H1 (cell line): Measurements from ENCODE around the gene PHACTR1. TPM values are rescaled to one million over a fixed set of nuclear protein-coding genes. Genes with fewer than 3 reads are reported as not detected.

Source experiments
- CTCF ChIA-PET: fragments of 300-600 bp; sonication (Branson Sonifier 250); formaldehyde crosslinking; loops from one replicate; lab custom pipeline; 2021; ENCODE audit not compliant: partially characterized antibody; lab: Charles Lee
- POLR2A ChIA-PET: fragments of 300-600 bp; sonication (Branson Sonifier 250); formaldehyde crosslinking; loops from one replicate; lab custom pipeline; 2021; ENCODE audit warnings: inconsistent platforms; ENCODE audit not compliant: partially characterized antibody; lab: Charles Lee
- DNase-seq, 2 experiments: peaks; one replicate each; pipeline versions ENCODE4 v3.0.0 to v3.0.0-alpha.2; 2010 to 2022; ENCODE audit warnings: low spot score in 2 of 2, low read depth in 1 of 2, mixed read lengths in 1 of 2
- FAIRE-seq: peaks from 2 replicates; lab custom pipeline; 2011; peaks lifted over from hg19 to GRCh38; lab: Jason Lieb, UNC
- H2AFZ ChIP-seq: 2 replicates; pipeline ENCODE4 v1.8.1; 2012; ENCODE audit warnings: low read length, inconsistent platforms
- H2AK5ac ChIP-seq: 2 replicates; pipeline ENCODE4 v1.6.1; 2013; ENCODE audit warnings: low read depth, low read length
- H2BK120ac ChIP-seq: replicated peaks from 2 replicates; pipeline ENCODE3; 2013; ENCODE audit warnings: low read depth, low read length, inconsistent platforms
- H2BK12ac ChIP-seq: 2 replicates; pipeline ENCODE4 v1.6.1; 2013; ENCODE audit warnings: low read depth, low read length
- H2BK15ac ChIP-seq: 2 replicates; pipeline ENCODE4 v1.6.1; 2013; ENCODE audit warnings: low read length
- H2BK20ac ChIP-seq: 2 replicates; pipeline ENCODE4 v1.6.1; 2013; ENCODE audit warnings: low read length
- H2BK5ac ChIP-seq: 2 replicates; pipeline ENCODE4 v1.6.1; 2013; ENCODE audit warnings: low read depth, low read length
- H3K14ac ChIP-seq: 2 replicates; pipeline ENCODE4 v1.6.1; 2013; ENCODE audit warnings: inconsistent platforms; ENCODE audit not compliant: insufficient read length
- H3K18ac ChIP-seq: 2 replicates; pipeline ENCODE4 v1.6.1; 2013; ENCODE audit warnings: low read length; ENCODE audit errors: extremely low read depth
- H3K23ac ChIP-seq: 2 replicates; pipeline ENCODE4 v1.6.1; 2013; ENCODE audit warnings: inconsistent platforms; ENCODE audit not compliant: insufficient read length
- H3K23me2 ChIP-seq: 2 replicates; pipeline ENCODE4 v1.6.1; 2013; ENCODE audit warnings: low read depth, low read length
- H3K27ac ChIP-seq: 2 replicates; pipeline ENCODE4 v1.6.1; 2011; ENCODE audit warnings: low read depth, low read length, inconsistent platforms
- H3K27me3 ChIP-seq, 4 experiments: replicated peaks in 1 of 4; 1 replicate in 1 of 4; 2 replicates in 3 of 4; pipeline versions ENCODE4 v1.6.1 to v1.8.1; 2011 to 2013; ENCODE audit warnings: low read length in 3 of 4, mild to moderate bottlenecking in 3 of 4, inconsistent platforms in 2 of 4, mixed read lengths in 2 of 4, moderate library complexity in 1 of 4; ENCODE audit not compliant: control insufficient read depth in 3 of 4, insufficient read depth in 3 of 4; ENCODE audit errors: extremely low read depth in 1 of 4
- H3K36me3 ChIP-seq, 4 experiments: 2 replicates each; pipeline versions ENCODE4 v1.6.1 to v1.8.1; 2011 to 2013; ENCODE audit warnings: mild to moderate bottlenecking in 4 of 4, low read length in 3 of 4, moderate library complexity in 2 of 4, control low read depth in 1 of 4, inconsistent platforms in 1 of 4; ENCODE audit not compliant: insufficient read depth in 4 of 4, control insufficient read depth in 2 of 4
- H3K4ac ChIP-seq: replicated peaks from 2 replicates; pipeline ENCODE3; 2013; ENCODE audit warnings: low read length, low read depth, mixed read lengths, inconsistent platforms; ENCODE audit not compliant: insufficient read length
- H3K4me1 ChIP-seq, 4 experiments: replicated peaks in 1 of 4; 1 replicate in 1 of 4; 2 replicates in 3 of 4; pipeline versions ENCODE4 v1.6.1 to v1.8.1; 2011 to 2013; ENCODE audit warnings: low read length in 3 of 4, inconsistent platforms in 2 of 4, mixed read lengths in 1 of 4; ENCODE audit not compliant: insufficient read depth in 4 of 4, control insufficient read depth in 3 of 4
- H3K4me2 ChIP-seq, 2 experiments: 2 replicates each; pipeline versions ENCODE4 v1.6.1 to v1.8.1; 2011 to 2013; ENCODE audit warnings: low read depth in 2 of 2, low read length in 2 of 2, control low read depth in 1 of 2, inconsistent platforms in 1 of 2, mild to moderate bottlenecking in 1 of 2; ENCODE audit not compliant: insufficient read depth in 1 of 2
- H3K4me3 ChIP-seq, 4 experiments: fragments of 200-600, 300-600 bp in 1 of 4; sonication (generic), shearing (Covaris generic), sonication (Bioruptor Twin) in 1 of 4; 2 replicates each; pipeline versions ENCODE4 v1.5.1 to v1.8.1; 2011 to 2016; ENCODE audit warnings: low read length in 4 of 4, low read depth in 3 of 4, control low read depth in 2 of 4, inconsistent platforms in 2 of 4, mild to moderate bottlenecking in 2 of 4, mixed read lengths in 1 of 4, moderate library complexity in 1 of 4; ENCODE audit not compliant: insufficient read depth in 2 of 4; ENCODE audit errors: extremely low read depth in 1 of 4
- H3K56ac ChIP-seq: replicated peaks from 2 replicates; pipeline ENCODE3; 2013; ENCODE audit warnings: low read depth, mild to moderate bottlenecking, mixed read lengths, low read length, inconsistent platforms; ENCODE audit not compliant: insufficient read length
- H3K79me1 ChIP-seq: 2 replicates; pipeline ENCODE4 v1.6.1; 2013; ENCODE audit warnings: low read depth, low read length, control low read depth
- H3K79me2 ChIP-seq, 2 experiments: 2 replicates each; pipeline versions ENCODE4 v1.6.1 to v1.8.1; 2012 to 2013; ENCODE audit warnings: low read length in 2 of 2, mild to moderate bottlenecking in 2 of 2, inconsistent platforms in 1 of 2; ENCODE audit not compliant: insufficient read depth in 2 of 2, control insufficient read depth in 1 of 2
- H3K9ac ChIP-seq, 4 experiments: replicated peaks in 1 of 4; 1 replicate in 1 of 4; 2 replicates in 3 of 4; pipeline versions ENCODE4 v1.6.1 to v1.8.1; 2011 to 2013; ENCODE audit warnings: low read depth in 3 of 4, low read length in 3 of 4, control low read depth in 2 of 4, mild to moderate bottlenecking in 2 of 4, moderate library complexity in 2 of 4, inconsistent platforms in 1 of 4; ENCODE audit errors: extremely low read depth in 1 of 4
- H3K9me3 ChIP-seq, 2 experiments: 2 replicates each; pipeline versions ENCODE4 v1.6.1 to v1.8.1; 2012 to 2013; ENCODE audit warnings: mild to moderate bottlenecking in 2 of 2, moderate library complexity in 2 of 2, control low read depth in 1 of 2, inconsistent platforms in 1 of 2, low read depth in 1 of 2, low read length in 1 of 2, mixed read lengths in 1 of 2; ENCODE audit not compliant: insufficient read depth in 2 of 2
- H4K20me1 ChIP-seq, 2 experiments: replicated peaks in 1 of 2; 2 replicates each; pipeline versions ENCODE3 to v1.8.1; 2011 to 2013; ENCODE audit warnings: inconsistent platforms in 2 of 2, low read length in 2 of 2, mild to moderate bottlenecking in 1 of 2; ENCODE audit not compliant: insufficient read depth in 2 of 2, control insufficient read depth in 1 of 2
- H4K5ac ChIP-seq: 2 replicates; pipeline ENCODE4 v1.6.1; 2013; ENCODE audit warnings: low read length, low read depth, mixed read lengths, inconsistent platforms; ENCODE audit not compliant: insufficient read length
- H4K8ac ChIP-seq: 2 replicates; pipeline ENCODE4 v1.8.0; 2013; ENCODE audit warnings: mild to moderate bottlenecking, moderate library complexity, low read length, inconsistent platforms; ENCODE audit not compliant: insufficient read depth; ENCODE audit errors: extremely low read depth
- H4K91ac ChIP-seq: replicated peaks from 2 replicates; pipeline ENCODE3; 2013; ENCODE audit warnings: low read length, mixed read lengths, inconsistent platforms; ENCODE audit not compliant: insufficient read length
- CBX5 ChIP-seq: fragments of 300-800, 300-1000 bp; sonication (generic); IDR thresholded peaks from 2 replicates; pipeline ENCODE4 v1.7.1; 2016; ENCODE audit warnings: antibody characterized with exemption, low read length, low read depth
- HDAC2 ChIP-seq, 2 experiments: fragments of 300-600 bp in 1 of 2; sonication (generic) in 1 of 2; IDR thresholded peaks; 2 replicates each; pipeline ENCODE4 v1.6.1; 2011 to 2012; ENCODE audit warnings: low read depth in 2 of 2, low read length in 2 of 2, mild to moderate bottlenecking in 2 of 2, moderate library complexity in 2 of 2, borderline replicate concordance in 1 of 2, inconsistent platforms in 1 of 2
- KDM1A ChIP-seq: fragments of 200-600, 300-600 bp; sonication (generic); IDR thresholded peaks from 2 replicates; pipeline ENCODE4 v1.7.1; 2016; ENCODE audit warnings: mild to moderate bottlenecking, low read length, borderline replicate concordance
- NRF1 ChIP-seq: IDR thresholded peaks from 2 replicates; pipeline ENCODE4 v1.6.1; 2011; ENCODE audit warnings: mild to moderate bottlenecking, low read depth, low read length, improper control_type of control experiment
- RBBP5 ChIP-seq: IDR thresholded peaks from 2 replicates; pipeline ENCODE4 v1.7.1; 2012; ENCODE audit warnings: low read depth, mild to moderate bottlenecking, inconsistent platforms, low read length, moderate library complexity, borderline replicate concordance
- SP4 ChIP-seq: IDR thresholded peaks from 2 replicates; pipeline ENCODE4 v1.6.1; 2012; ENCODE audit warnings: low read length, inconsistent platforms
- TAF1 ChIP-seq: IDR thresholded peaks from 2 replicates; pipeline ENCODE4 v1.6.1; 2011; ENCODE audit warnings: mild to moderate bottlenecking, low read depth, low read length
- TAF7 ChIP-seq: optimal IDR thresholded peaks from 2 replicates; pipeline ENCODE3; 2011; ENCODE audit warnings: low read depth, mild to moderate bottlenecking, inconsistent platforms, low read length, moderate library complexity, borderline replicate concordance
- TBP ChIP-seq: IDR thresholded peaks from 2 replicates; pipeline ENCODE4 v1.6.1; 2011; ENCODE audit warnings: low read depth, low read length, improper control_type of control experiment
- TCF12 ChIP-seq: IDR thresholded peaks from 2 replicates; pipeline ENCODE4 v1.6.1; 2011; ENCODE audit warnings: low read depth, mild to moderate bottlenecking, low read length
- WGBS, 2 experiments: shearing (Covaris generic) in 1 of 2; methylation state at CpG; one replicate each; pipeline versions ENCODE4 v1.1.6 to v1.1.7; 2013 to 2015; ENCODE audit warnings: low lambda C conversion rate in 2 of 2, mixed read lengths in 2 of 2, inconsistent platforms in 1 of 2, low coverage in 1 of 2, missing lambda C conversion rate in 1 of 2; ENCODE audit not compliant: insufficient replicate concordance in 2 of 2, insufficient coverage in 1 of 2, insufficient read length in 1 of 2; ENCODE audit errors: extremely low coverage in 1 of 2, missing lambda C conversion rate in 1 of 2; 5-methylcytosine and 5-hydroxymethylcytosine counted together
- polyA plus RNA-seq, 7 experiments: library from polyadenylated mRNA; depleted of rRNA in 3 of 7; stranded (reverse) in 5 of 7; unstranded in 2 of 7; fragments of >200 nt in 5 of 7; fragments of 200-250 nt in 2 of 7; gene quantifications; 1 replicate in 5 of 7; 2 replicates in 1 of 7; 4 replicates in 1 of 7; pipeline versions ENCODE4 v1.2.1 to v1.2.3, GENCODE V29; 2011 to 2013; ENCODE audit warnings: missing spikeins in 2 of 7, mixed read lengths in 2 of 7
- total RNA-seq: library from RNA; stranded (reverse); fragmentation: NEBNext Ultra II Directional; extraction: Animal tissue kit (Norgen Biotek cat#: 25700); gene quantifications from 2 replicates; pipeline ENCODE4 v1.2.1, GENCODE V29; 2021
- TF ChIP-seq, protein P1 (sequence below): IDR thresholded peaks from 2 replicates; pipeline ENCODE4 v1.6.1; 2011; ENCODE audit warnings: low read depth, mild to moderate bottlenecking, low read length; ENCODE audit not compliant: insufficient read depth
- TF ChIP-seq, protein P2 (sequence below): IDR thresholded peaks from 2 replicates; pipeline ENCODE4 v1.6.1; 2012; ENCODE audit warnings: low read length, inconsistent platforms

The PHACTR1 gene
- total and polyA plus RNA-seq, 2 of the 8 experiments (the other 6 are each of a cell fraction or from before 2014, with no cell fraction given) = 3.9 to 17.1 TPM

DNA sequence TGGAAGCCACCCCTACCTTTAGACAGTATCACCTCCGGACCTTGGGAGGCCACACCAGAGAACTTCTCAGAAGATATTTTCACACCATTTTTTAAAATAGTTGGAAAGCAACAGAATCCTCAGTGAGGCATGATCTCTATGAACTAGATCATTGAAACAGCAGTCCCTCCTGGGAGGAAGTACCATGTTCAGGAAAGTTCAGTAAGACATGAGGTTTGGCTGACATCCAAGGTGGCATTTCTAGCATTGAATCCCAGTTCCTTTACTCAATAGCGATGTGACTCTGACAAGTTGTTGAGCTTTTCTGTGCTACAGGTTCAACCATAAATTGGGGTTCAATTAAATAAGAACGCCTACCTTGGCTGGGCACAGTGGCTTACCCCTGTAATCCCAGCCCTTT is 442.7 kb downstream of the PHACTR1 start:
- Histone ChIP-seq H3K4me3 (no peak overlapping the region), H4K8ac (no peak overlapping the region), H3K18ac (no peak overlapping the region), H2BK12ac (no peak overlapping the region), H3K9ac (no peak overlapping the region), H2BK20ac (no peak overlapping the region), H4K20me1 (no peaks in the 10 kb centered on the region), H3K23me2 (no peaks in the 10 kb centered on the region), H3K23ac (no peak overlapping the region), H3K4me1 (no peaks in the 10 kb centered on the region), H3K79me2 (no peaks in the 10 kb centered on the region), H4K5ac (no peak overlapping the region), H3K9me3 (no peaks in the 10 kb centered on the region), H2AFZ (no peak overlapping the region), H3K4me2 (no peak overlapping the region), H3K27ac (no peak overlapping the region), H3K79me1 (no peaks in the 10 kb centered on the region; the same call in 1 of the 2 replicates), H3K56ac (no peak overlapping the region), H4K91ac (no peak overlapping the region), H2BK15ac (no peak overlapping the region), H3K36me3 (no peaks in the 10 kb centered on the region), H2BK120ac (no peak overlapping the region), H2AK5ac (no peak overlapping the region), H2BK5ac (no peak overlapping the region), H3K27me3 (no peaks in the 10 kb centered on the region), H3K14ac (no peak overlapping the region), H3K4ac (no peak overlapping the region)
- DNase-seq = no peak
- 88% methylated on average over 3 of the region's 3 CpGs; no CpG with 5 or more reads in 1 of the 2 experiments for WGBS, 2 experiments
- FAIRE-seq = no peak
- ChIA-PET POLR2A (no interaction called here), CTCF (interaction anchor here (1.2 to 2.0 kb wide), 3 partner anchors 11 to 91 kb away, joined by 3 to 6 read pairs (median 3); no protein-coding TSS in a partner anchor)
- TF ChIP-seq CBX5 (no peak), NRF1 (no peak), HDAC2 (IDR thresholded peaks at IDR 0.05; ENCODE audit: borderline replicate concordance in 1 of 2, low read depth in 2 of 2, low read length in 2 of 2) (no peak), TAF7 (no peak), TBP (no peak), RBBP5 (no peak), TAF1 (no peak), KDM1A (no peak), SP4 (no peak), TCF12 (no peak)
- TF ChIP-seq, protein P1, sequence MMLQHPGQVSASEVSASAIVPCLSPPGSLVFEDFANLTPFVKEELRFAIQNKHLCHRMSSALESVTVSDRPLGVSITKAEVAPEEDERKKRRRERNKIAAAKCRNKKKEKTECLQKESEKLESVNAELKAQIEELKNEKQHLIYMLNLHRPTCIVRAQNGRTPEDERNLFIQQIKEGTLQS = no peak
- TF ChIP-seq, protein P2, sequence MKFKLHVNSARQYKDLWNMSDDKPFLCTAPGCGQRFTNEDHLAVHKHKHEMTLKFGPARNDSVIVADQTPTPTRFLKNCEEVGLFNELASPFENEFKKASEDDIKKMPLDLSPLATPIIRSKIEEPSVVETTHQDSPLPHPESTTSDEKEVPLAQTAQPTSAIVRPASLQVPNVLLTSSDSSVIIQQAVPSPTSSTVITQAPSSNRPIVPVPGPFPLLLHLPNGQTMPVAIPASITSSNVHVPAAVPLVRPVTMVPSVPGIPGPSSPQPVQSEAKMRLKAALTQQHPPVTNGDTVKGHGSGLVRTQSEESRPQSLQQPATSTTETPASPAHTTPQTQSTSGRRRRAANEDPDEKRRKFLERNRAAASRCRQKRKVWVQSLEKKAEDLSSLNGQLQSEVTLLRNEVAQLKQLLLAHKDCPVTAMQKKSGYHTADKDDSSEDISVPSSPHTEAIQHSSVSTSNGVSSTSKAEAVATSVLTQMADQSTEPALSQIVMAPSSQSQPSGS = no peak
